Inflammatory macrophage treated with lipopolysaccharide for 1 hour (primary cell): Measurements from ENCODE around the gene KHNYN.

Experiments used
- DNase-seq, 2 donors: peaks; one replicate each; pipeline ENCODE4 v3.0.0-alpha.2; 2020 to 2022

Gene KHNYN

DNA sequence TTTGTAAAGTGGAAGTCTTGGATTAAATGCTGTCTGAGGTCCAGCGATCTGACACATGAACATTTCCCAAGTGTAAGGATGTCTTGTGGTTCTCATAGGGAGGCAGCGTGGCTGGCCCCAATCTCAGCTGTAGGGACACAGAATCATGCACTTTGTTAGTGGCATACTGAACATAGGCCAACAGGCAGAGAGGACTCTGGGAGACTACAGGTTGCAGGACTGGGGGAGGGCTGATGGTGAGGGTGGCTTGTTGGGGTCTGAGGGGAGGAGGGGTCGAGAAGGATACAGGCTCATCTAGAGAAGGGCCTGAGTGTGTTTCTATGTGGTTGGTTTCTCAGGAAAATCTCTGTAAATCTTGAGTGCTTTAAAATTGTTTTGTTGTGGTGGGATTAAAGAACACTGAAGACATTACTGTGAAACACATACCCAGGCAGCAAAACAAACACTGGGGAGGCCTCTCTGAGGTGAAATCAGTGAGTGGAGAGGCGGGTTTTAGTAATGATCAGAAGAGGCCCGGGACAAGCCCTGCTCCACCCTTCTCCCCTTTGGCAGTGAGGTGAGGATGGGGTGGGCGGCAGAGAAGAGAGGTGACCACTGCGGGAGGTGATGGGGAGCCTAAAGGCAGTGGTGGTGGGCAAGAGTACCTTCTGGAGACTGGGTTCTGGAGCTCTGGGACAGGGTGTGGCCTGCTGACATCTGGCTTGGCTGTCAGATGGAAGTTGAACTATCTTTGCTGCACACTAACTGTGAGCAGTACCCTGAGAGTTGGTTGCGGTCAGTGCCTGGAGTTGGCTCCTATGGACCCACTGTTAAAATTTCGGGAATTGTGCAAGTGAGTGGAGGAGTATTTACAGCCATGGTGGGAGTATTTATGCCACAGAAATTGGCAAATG is 27.7 kb upstream of the KHNYN start:
- no peak for DNase-seq

DNA sequence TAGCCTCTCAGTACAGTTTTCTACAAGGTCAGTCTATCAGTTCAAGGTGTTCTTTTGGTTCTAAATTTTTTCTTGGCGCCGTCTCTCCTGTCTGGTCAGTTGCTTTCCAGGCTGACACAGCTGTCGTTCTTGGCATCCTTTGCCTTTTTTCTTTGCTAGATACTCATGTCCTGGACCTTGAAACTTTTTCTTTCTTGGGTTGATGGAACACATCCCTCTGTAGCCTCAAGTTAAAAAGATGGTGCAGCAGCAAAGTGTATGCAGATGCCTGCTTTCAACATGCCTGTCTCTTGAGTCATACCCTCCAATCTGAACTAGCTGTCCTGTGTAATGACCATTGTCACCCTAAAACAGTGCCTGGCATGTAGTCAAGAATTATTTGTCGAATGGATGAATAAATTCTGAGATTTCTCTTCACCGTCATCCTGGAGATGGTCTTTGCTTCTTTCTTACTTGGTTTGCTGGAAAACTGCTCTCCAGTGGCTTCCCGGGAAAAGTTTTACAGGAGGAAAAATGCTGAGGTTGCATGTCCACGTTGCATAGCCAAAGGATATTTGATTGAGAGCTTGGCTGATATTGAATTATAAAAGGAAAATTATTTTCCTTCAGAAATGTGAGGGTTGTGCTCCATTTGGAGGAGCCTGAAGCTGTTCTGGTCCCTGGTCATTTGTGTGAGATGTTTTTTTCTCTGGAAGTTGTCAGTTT is 26.3 kb upstream of the KHNYN start:
- DNase-seq: no peak

DNA sequence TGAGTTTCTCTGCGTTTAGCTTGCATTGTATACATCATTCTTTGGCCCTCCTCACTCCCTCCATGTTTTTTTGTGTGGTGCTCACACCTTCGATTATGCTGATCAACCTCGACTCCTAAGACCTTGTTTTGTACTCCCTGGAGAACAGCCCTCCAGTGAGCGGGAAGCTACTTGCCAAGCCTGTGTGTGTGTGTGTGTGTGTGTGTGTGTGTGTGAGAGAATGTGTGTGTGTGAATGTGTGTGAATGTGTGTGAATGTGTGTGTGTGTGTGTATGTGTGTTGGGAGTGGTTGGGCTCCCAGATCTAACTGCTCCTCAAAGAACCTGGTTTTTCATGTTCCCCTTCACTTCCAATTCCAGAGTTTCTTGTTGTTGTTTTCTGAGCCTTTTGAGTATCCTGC is 24.9 kb upstream of the KHNYN start:
- DNase-seq: no peak

DNA sequence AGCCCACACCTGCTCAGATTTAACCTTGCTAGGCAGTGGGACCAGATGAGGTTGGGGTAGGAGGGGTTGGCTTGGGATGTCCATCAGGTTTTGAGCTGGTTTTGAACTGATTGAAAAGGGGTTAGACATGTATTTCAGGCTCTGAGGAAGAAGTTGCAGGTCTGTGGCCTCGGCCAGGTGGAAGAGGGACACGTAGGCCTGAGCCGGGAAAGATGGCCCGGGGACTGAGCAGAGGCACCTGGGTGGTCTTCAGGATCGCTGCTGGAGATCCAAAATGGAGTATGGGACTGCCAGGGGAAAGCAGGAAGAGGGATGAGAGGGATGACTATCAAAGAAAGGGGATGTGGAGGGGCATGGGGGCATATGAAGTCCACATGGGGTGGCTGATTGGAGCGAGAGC is 23.3 kb upstream of the KHNYN start:
- DNase-seq: no peak

DNA sequence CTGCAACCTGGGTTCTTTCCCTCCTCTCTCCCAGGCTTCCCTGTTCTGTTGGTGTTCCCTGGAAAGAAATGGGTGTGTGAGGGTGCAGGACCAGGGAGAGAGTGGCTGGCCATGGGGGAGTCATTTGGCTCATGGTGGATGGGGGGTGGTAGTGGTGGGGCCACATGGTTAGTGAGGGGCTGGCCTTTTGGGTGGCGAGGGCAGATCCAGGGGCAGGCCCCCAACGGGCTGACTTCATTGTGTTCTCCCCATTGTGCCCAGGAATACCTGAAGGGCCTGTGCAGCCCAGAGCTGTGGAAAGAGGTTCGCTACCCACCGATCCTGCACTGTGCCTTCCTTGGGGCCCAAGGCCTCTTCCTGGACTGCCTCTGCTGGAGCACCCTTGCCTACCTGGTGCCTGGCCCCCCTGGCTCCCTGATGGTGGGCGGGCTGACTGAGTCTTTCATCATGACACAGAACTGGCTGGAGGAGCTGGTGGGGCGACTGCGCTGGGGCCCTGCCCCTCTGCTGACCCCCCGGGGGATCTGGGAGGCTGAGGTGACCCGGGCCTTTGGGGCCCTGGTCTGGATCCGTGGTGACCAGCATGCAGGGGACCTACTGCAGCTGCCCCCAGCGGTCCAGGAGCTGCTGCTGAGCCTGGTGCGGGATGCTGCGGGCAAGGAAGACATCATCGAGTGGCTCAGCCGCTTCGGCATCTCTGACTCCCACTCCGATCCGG is 22.0 kb upstream of the KHNYN start:
- no peak for DNase-seq

DNA sequence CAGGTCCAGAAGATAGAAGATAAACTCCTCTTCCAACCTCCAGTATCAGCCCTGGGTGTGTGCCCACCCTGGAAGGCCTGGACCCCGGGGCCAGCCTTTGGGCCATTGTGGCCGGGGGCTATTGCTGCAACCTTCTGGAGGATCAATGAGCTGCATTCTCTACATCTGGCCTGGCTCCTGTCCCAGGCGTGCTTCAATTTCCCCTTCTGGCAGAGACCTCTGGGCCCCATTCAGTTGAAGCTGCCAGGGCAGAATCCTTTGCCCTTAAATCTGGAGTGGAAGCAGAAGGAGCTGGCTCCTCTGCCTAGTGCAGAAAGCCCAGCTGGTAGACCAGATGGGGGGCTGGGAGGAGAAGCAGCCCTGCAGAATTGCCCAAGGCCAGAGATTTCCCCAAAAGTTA is 21.0 kb upstream of the KHNYN start:
- DNase-seq: no peak

DNA sequence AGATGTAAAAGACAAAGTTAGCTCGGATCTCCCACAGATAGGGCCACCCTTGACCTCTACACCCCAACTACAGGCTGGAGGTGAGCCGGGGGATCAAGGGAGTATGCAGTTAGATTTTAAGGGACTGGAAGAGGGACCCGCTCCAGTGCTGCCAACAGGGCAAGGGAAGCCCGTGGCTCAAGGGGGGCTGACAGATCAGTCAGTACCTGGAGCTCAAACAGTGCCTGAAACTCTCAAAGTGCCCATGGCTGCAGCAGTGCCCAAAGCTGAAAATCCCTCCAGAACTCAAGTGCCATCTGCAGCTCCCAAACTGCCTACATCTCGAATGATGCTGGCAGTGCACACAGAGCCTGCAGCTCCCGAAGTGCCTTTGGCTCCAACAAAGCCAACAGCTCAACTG is 20.6 kb upstream of the KHNYN start:
- DNase-seq: no peak

DNA sequence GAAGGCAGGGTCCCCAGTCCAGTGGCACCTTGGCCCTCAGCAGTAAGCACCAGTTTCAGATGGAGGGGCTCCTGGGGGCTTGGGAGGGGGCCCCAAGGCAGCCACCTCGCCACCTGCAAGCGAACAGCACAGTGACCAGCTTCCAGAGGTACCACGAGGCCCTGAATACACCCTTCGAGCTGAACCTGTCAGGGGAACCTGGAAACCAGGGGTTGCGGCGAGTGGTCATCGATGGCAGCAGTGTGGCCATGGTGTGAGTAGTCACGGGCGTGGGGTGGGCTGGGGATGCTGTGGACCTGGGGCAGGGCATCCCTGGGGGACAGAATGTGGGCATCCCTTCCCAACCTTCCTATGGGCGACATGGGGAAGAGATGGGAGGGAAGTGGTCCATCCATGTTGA is 19.8 kb upstream of the KHNYN start:
- no peak for DNase-seq

DNA sequence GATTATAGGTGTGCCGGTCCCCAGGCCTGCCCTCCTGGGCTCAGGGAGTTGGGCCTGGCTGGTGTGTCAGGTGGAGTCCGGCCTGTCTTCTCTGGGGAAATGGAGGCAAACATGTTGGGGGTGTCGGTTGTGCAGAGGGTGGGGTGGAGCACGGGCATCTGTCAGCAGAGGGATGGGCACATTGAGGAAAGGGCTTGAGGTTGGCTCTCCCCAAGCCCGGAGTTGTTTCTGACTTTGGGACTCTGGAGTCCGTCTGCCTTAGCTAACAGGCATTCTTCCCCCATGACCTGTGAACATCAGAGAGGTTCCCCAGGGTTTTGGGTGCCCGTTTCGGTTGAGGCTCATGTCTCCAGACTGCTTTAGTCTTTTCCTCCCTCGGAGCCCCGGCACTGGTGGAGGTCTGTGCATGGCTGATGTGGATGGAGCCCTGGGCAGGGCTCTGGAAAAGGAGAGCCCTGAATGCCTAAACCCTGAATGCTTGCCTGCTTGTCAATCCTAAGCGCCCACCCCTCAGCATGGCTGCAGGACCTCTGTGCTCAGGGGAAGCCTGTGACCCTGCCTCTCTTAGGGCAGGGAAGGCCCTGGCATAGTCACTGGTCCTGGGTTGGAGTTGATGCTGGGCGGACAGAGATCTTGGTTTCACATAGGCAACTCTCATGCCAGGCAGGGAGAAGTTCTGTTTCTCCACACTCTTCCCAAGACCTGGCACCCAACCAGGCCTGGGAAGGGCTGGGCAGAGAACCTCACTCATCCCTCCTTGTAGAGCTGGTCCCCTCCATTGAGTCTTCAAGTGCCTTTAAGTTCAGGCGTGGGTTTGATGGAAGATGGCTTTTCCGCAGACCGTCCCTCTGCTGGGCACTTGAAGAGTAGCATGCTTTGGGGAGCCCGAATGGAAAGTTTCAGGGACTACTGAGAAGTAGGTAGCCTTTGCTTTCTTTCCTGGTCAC is 18.0 kb upstream of the KHNYN start:
- DNase-seq: peak; percentile 33 to 69

DNA sequence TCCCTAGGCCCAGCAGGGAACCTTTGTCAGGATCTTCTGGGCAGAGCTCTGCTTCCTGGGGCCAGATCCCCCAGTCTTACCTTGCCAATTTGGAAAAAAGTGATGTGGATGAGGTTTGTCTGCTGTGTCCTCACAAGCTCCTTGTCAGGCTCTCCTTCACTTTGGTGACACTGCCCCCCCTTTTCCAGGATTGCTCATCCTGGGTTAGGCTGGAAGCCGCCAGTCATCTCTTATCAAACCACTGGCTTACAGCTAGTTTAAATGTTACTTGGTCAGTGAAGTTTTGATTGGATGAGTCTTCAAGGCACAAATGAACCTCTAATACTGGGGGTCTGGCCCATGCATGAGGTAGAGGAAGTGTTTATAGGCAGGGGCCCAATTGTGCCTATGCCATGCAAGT is 15.7 kb upstream of the KHNYN start:
- DNase-seq: no peak

DNA sequence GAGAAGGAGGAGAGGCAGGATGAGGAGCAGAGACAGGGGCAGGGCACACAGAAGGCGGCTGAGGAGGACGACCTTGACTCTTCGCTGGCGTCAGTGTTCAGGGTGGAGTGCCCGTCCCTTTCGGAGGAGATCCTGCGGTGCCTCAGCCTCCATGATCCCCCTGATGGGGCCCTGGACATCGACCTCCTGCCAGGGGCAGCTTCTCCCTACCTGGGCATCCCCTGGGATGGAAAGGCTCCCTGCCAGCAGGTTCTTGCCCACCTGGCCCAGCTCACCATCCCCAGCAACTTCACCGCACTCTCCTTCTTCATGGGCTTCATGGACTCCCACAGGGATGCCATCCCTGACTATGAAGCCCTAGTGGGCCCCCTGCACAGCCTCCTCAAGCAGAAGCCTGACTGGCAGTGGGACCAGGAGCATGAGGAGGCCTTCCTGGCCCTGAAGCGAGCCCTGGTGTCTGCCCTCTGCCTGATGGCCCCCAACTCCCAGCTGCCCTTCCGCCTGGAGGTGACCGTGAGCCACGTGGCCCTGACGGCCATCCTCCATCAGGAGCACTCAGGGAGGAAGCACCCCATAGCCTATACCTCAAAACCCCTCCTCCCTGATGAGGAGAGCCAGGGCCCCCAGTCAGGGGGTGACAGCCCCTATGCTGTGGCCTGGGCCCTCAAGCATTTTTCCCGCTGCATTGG is 14.9 kb upstream of the KHNYN start:
- no peak for DNase-seq

DNA sequence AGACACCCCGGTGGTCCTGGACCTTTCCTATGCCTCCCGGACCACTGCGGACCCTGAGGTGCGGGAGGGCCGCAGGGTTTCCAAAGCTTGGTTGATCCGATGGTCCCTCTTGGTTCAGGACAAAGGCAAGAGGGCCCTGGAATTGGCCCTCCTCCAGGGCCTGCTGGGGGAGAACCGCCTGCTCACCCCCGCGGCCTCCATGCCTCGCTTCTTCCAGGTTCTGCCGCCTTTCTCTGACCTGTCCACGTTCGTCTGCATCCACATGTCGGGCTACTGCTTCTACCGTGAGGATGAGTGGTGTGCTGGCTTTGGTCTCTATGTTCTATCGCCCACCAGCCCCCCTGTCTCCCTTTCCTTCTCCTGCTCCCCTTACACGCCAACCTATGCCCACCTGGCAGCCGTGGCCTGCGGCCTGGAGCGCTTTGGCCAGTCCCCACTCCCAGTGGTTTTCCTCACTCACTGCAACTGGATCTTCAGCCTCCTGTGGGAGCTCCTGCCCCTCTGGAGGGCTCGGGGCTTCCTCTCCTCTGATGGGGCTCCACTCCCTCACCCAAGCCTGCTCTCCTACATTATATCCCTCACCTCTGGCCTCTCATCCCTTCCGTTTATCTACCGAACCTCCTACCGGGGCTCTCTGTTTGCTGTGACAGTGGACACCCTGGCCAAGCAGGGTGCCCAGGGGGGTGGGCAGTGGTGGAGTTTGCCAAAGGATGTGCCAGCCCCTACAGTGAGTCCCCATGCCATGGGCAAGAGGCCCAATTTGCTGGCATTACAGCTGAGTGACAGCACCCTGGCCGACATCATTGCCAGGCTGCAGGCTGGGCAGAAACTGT is 14.1 kb upstream of the KHNYN start:
- no peak for DNase-seq

DNA sequence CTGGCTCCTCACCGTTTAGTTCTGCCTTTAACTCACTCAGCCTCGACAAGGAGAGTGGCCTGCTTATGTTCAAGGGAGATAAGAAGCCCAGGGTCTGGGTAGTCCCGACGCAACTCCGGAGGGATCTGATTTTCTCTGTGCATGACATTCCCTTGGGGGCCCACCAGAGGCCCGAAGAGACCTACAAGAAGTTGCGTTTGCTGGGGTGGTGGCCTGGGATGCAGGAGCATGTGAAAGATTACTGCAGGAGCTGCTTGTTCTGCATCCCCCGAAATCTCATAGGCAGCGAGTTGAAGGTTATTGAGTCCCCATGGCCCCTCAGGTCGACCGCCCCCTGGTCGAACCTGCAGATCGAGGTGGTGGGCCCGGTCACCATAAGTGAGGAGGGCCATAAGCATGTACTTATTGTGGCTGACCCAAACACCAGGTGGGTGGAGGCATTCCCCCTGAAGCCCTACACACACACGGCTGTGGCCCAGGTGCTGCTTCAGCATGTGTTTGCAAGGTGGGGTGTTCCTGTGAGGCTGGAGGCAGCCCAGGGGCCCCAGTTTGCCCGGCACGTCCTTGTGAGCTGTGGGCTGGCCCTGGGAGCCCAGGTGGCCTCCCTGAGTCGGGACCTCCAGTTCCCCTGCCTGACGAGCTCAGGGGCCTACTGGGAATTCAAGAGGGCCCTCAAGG is 13.4 kb upstream of the KHNYN start:
- no peak for DNase-seq

DNA sequence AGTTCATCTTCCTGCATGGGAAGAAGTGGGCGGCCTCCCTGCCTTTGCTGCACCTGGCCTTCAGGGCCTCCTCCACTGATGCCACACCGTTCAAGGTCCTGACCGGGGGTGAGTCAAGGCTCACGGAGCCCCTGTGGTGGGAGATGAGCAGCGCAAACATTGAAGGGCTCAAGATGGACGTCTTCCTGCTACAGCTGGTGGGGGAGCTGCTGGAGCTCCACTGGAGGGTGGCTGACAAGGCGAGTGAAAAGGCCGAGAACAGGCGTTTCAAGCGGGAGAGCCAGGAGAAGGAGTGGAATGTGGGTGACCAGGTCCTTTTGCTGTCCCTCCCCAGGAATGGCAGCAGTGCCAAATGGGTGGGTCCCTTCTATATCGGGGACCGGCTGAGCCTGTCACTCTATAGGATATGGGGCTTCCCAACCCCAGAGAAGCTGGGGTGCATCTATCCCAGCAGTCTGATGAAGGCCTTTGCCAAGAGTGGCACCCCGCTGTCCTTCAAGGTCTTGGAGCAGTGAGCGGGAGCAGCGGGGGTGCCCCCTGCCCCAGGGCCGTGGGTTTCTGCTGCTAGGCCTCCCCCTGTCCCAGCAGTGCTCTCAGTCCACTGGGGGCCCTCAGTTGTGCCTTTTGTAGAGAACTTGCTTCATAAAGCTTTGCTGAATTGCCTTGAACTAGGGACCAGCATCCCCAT is 12.7 kb upstream of the KHNYN start:
- no peak for DNase-seq

DNA sequence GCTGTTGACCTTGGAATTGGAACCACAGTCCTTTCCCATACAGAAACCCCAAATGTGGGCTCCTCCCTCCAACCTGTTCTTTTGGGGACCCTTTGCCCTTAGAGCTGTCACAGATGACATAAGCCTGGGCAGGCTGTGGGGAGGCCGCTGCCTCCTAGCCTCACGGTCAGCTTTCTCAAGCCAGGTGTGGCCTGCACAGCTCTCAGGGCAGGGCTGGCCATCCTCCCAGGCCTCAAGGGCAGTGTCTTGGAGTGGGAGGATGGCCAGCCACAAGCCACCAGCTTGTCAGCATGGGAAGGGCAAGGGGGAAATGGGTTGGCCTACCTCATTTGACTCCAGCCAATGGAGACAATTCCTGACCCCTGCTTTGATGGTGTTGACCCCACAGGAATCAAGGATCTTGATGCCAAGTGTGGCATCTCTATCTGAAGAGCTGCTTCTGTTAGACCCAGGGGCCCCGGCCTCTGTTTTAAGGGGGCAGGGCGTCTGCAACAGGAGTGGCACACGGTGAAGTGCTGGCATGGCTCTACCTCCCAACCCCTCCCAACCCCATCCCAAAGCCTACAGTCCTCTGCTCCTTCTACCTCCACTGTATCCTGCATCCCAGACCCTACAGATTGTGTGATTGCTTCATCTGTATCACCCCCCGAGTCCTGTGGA is 11.8 kb upstream of the KHNYN start:
- no peak for DNase-seq

DNA sequence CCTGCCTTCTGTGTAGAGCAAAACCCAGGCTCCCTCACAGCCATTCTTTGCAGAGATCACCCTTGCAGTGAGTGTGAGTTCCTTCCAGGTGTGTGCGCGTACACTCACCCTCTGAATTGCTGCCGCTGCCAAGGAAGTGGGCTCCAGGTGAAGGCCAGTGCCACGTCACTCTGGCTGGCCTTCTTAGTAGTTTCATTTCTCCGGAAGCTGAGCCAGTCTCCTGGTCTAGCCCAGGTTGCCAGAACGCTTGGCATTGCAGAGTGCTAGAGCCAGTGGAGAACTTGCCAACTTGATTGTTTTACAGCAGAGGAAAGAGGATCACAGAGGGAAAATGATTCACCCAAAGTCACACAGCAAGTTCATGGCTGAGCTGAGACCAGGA is 11.3 kb upstream of the KHNYN start:
- no peak for DNase-seq

DNA sequence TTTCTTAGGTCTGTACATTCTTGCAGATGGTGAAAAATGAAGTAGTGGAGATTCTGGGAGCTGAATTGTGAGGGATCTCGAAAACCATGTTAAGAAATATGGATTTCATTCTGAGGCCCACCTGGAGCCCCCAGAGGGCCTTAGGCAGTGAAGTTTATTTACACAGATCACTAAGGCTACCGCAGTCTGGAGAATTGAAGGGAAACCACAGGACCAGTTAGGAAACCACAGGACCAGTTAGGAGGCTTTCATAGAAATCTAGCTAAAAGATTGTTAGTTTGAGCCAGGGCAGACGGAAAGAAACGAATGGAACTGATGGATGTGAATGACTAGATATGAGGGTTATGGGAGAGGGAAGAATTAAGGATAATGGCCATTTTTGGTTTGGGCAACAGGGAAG is 7.5 kb upstream of the KHNYN start:
- no peak for DNase-seq

DNA sequence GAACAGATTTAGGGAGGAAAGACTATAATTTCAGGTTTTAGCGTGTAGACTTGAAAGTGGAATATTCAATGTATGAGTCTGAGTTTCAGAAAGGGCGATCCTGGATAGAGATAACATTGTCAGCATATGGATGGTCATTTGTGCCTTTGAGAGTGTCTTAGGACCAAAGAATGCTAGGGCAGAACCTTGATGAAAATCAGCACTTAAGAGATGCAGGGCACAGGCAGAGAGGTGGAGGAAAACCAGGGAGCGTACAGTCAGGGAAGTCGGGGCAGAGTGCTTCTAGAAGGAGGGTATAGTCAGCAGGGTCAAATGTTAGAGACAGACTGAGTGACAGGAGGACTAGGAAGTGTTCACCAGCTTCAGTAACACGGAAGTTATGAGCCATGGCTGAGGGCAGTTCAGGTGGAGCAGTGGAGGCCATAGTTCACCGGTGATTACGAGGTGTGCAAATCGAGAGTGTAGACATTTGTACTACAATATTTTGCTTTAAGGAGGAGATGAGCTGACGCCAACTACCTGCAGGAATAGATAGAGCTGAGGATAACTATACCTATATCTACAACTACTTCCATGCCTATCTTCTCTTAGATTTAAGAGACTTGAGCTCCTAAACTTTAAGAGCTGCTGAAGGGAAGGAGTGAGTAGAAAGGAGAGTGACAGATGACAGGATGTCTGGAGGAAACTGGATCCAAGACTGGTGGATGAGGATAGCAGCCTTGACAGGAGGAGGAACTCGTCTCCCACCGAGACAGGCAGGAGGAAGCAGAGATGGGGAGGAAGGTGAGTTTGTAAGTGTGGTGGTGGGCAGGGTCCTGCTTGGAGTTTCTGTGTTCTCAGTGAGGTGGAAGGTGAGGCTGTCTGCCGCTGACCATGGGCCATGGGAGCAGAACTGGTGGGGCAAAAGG is 6.8 kb upstream of the KHNYN start:
- DNase-seq: no peak
